ENCODE results near the gene TRPM3. TPM values are rescaled to one million over a fixed set of nuclear protein-coding genes. Genes with fewer than 3 reads are reported as not detected.

Gene TRPM3
- total and polyA plus RNA-seq, 2 of the 13 experiments (the other 11 are each of a cell fraction or from before 2014, with no cell fraction given) = not detected

DNA sequence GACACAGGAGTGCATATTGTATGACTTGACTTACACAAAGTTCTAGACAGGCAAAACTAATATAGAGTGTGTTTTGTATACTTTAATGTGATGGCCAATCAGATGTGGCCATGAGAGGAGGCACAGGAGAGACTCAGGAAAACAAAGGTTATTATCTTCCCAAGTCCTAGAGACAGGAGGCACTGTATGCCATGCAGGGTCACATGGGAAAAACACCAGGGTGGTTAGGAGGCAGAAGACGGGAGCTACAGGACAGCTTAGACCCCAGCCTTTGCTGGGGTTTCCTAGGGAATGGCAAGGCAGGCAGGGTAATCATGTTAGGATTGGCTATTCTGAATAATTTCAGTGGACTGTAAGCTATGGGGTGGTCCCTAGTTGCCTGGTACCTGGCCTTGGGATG, 16.2 kb downstream of the TRPM3 start (continued):
- TF ChIP-seq, protein P1, sequence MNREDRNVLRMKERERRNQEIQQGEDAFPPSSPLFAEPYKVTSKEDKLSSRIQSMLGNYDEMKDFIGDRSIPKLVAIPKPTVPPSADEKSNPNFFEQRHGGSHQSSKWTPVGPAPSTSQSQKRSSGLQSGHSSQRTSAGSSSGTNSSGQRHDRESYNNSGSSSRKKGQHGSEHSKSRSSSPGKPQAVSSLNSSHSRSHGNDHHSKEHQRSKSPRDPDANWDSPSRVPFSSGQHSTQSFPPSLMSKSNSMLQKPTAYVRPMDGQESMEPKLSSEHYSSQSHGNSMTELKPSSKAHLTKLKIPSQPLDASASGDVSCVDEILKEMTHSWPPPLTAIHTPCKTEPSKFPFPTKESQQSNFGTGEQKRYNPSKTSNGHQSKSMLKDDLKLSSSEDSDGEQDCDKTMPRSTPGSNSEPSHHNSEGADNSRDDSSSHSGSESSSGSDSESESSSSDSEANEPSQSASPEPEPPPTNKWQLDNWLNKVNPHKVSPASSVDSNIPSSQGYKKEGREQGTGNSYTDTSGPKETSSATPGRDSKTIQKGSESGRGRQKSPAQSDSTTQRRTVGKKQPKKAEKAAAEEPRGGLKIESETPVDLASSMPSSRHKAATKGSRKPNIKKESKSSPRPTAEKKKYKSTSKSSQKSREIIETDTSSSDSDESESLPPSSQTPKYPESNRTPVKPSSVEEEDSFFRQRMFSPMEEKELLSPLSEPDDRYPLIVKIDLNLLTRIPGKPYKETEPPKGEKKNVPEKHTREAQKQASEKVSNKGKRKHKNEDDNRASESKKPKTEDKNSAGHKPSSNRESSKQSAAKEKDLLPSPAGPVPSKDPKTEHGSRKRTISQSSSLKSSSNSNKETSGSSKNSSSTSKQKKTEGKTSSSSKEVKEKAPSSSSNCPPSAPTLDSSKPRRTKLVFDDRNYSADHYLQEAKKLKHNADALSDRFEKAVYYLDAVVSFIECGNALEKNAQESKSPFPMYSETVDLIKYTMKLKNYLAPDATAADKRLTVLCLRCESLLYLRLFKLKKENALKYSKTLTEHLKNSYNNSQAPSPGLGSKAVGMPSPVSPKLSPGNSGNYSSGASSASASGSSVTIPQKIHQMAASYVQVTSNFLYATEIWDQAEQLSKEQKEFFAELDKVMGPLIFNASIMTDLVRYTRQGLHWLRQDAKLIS (CRISPR knock-in tag; IDR thresholded peaks at IDR 0.05) = no peak
- no peak for TF ChIP-seq SP140L (CRISPR knock-in tag; IDR thresholded peaks at IDR 0.05; ENCODE audit: borderline replicate concordance)
- TF ChIP-seq, protein P2, sequence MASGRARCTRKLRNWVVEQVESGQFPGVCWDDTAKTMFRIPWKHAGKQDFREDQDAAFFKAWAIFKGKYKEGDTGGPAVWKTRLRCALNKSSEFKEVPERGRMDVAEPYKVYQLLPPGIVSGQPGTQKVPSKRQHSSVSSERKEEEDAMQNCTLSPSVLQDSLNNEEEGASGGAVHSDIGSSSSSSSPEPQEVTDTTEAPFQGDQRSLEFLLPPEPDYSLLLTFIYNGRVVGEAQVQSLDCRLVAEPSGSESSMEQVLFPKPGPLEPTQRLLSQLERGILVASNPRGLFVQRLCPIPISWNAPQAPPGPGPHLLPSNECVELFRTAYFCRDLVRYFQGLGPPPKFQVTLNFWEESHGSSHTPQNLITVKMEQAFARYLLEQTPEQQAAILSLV (CRISPR knock-in tag; IDR thresholded peaks at IDR 0.05; ENCODE audit: borderline replicate concordance) = no peak

DNA sequence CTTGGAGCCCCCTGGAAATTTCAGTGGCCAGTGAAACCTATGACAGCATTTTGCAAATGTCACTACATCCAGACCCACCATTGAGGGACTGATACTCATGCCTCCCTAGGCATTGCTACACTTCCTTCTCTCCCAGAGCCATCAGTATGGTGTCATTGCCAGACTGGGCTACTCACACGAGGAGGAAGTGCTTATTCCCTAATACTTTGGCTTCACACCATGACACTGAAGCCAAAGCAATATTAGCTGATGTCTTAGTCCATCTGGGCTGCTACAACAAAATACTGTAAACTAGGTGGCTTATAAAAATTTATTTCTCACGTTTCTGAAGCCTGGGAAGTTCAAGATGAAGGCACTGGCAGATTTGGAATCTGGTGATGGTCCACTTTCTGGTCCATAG, 22.6 kb downstream of the TRPM3 start:
- Histone ChIP-seq H3K4me2 (ENCODE audit: low read depth, low read length) (no peak overlapping the region), H2AFZ (ENCODE audit: low read length) (no peak overlapping the region), H4K20me1 (ENCODE audit: insufficient read depth, low read length) (no peaks in the 10 kb centered on the region), H3K4me3 (replicated peaks in 1 of 3; ENCODE audit: insufficient read depth in 1 of 3, low read depth in 2 of 3, low read length in 3 of 3) (no peak overlapping the region), H3K9me3 (ENCODE audit: low read length) (no peaks in the 10 kb centered on the region), H3K4me1 (ENCODE audit: insufficient read depth, low read length) (peaks cover 42% of the 10 kb centered on the region), H3K9ac (ENCODE audit: insufficient read depth, low read depth, low read length) (no peak overlapping the region), H3K27ac (ENCODE audit: extremely low read length, insufficient read depth, low read length) (no peak overlapping the region), H3K79me2 (ENCODE audit: insufficient read depth, low read length) (no peaks in the 10 kb centered on the region), H3K36me3 (replicated peaks in 1 of 2; ENCODE audit: control insufficient read depth in 1 of 2, insufficient read depth in 2 of 2, low read length in 2 of 2) (no peaks in the 10 kb centered on the region), H3K27me3 (ENCODE audit: control insufficient read depth in 1 of 2, insufficient read depth in 2 of 2, low read length in 2 of 2) (no peaks in the 10 kb centered on the region)
- ATAC-seq (no peak), FAIRE-seq (no peak), DNase-seq (ENCODE audit: low spot score) (no peak)
- WGBS (ENCODE audit: low lambda C conversion rate) = 74% methylated on average over 2 of the region's 2 CpGs
- POLR2A ChIA-PET = no interaction called here
- in situ Hi-C loops (cut with HindIII; ENCODE audit: extremely low pct_ligation_motif_present, low pct_unique_long_range_greater_than_20kb) = no loop called here
- CTCF ChIA-PET (ENCODE audit: low intra/inter-chr PET ratio, low total read pairs) = no interaction called here
- BruUV-seq (replicated peaks) = no TSS peak
- intact Hi-C loops (cut with micrococcal nuclease; ENCODE audit: unreplicated experiment) = loop anchor here (1.0 kb wide), 1 partner anchor 180 kb away; no protein-coding TSS in a partner anchor
- TF ChIP-seq, protein P3, sequence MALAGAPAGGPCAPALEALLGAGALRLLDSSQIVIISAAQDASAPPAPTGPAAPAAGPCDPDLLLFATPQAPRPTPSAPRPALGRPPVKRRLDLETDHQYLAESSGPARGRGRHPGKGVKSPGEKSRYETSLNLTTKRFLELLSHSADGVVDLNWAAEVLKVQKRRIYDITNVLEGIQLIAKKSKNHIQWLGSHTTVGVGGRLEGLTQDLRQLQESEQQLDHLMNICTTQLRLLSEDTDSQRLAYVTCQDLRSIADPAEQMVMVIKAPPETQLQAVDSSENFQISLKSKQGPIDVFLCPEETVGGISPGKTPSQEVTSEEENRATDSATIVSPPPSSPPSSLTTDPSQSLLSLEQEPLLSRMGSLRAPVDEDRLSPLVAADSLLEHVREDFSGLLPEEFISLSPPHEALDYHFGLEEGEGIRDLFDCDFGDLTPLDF (CRISPR knock-in tag; IDR thresholded peaks at IDR 0.05) = no peak
- no peak for TF ChIP-seq SNAPC2 (CRISPR knock-in tag; IDR thresholded peaks at IDR 0.05)
- no peak for TF ChIP-seq ZNF570 (CRISPR knock-in tag; IDR thresholded peaks at IDR 0.05; ENCODE audit: borderline replicate concordance)
- no peak for TF ChIP-seq SRY (CRISPR knock-in tag; IDR thresholded peaks at IDR 0.05)
- no peak for TF ChIP-seq SKI (IDR thresholded peaks at IDR 0.05; ENCODE audit: partially characterized antibody)
- TF ChIP-seq ZNF260 (CRISPR knock-in tag; IDR thresholded peaks at IDR 0.05; ENCODE audit: borderline replicate concordance, low read depth) = no peak
- no peak for TF ChIP-seq NR3C1 (CRISPR knock-in tag; IDR thresholded peaks at IDR 0.05)
- no peak for TF ChIP-seq ZNF234 (CRISPR knock-in tag; conservative IDR thresholded peaks at IDR 0.05)
- no peak for TF ChIP-seq ELF1 (CRISPR knock-in tag; IDR thresholded peaks at IDR 0.05)
- TF ChIP-seq, protein P4, sequence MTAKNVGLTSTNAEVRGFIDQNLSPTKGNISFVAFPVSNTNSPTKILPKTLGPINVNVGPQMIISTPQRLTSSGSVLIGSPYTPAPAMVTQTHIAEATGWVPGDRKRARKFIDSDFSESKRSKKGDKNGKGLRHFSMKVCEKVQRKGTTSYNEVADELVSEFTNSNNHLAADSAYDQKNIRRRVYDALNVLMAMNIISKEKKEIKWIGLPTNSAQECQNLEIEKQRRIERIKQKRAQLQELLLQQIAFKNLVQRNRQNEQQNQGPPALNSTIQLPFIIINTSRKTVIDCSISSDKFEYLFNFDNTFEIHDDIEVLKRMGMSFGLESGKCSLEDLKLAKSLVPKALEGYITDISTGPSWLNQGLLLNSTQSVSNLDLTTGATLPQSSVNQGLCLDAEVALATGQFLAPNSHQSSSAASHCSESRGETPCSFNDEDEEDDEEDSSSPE (CRISPR knock-in tag; IDR thresholded peaks at IDR 0.05) = no peak
- no peak for TF ChIP-seq ISX (CRISPR knock-in tag; conservative IDR thresholded peaks at IDR 0.05)
- TF ChIP-seq, protein P5, sequence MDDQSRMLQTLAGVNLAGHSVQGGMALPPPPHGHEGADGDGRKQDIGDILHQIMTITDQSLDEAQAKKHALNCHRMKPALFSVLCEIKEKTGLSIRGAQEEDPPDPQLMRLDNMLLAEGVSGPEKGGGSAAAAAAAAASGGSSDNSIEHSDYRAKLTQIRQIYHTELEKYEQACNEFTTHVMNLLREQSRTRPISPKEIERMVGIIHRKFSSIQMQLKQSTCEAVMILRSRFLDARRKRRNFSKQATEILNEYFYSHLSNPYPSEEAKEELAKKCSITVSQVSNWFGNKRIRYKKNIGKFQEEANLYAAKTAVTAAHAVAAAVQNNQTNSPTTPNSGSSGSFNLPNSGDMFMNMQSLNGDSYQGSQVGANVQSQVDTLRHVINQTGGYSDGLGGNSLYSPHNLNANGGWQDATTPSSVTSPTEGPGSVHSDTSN (CRISPR knock-in tag; IDR thresholded peaks at IDR 0.05; ENCODE audit: borderline replicate concordance) = no peak
- no peak for TF ChIP-seq ZNF652 (CRISPR knock-in tag; IDR thresholded peaks at IDR 0.05; ENCODE audit: borderline replicate concordance, low read depth)

All from HepG2 (cell line).